Activated T-cell treated with anti-CD3 and anti-CD28 coated beads, Interleukin-2, amount 50 U/mL, for 72 hours (primary cell): ENCODE measurements around the gene ZMYM1. TPM values are rescaled to one million over a fixed set of nuclear protein-coding genes. Genes with fewer than 3 reads are reported as not detected.
"Not testable (repeated sequence)": the region's sequence is repeated elsewhere in the genome, so short reads cannot be mapped to it uniquely, and the experiment has no call there.

Source experiments
- ATAC-seq, 2 donors: fragments of 150-1000 bp; cut with Tn5 transposase; replicated peaks in 1 of 2; 2 replicates each; pipeline ENCODE4 v1.10.0; 2021; ENCODE audit warnings: moderate library complexity in 2 of 2, mild to moderate bottlenecking in 1 of 2
- DNase-seq, 2 donors: peaks; one replicate each; pipeline ENCODE4 v3.0.0; 2021 to 2022; ENCODE audit warnings: mixed read lengths in 1 of 2
- H3K27ac Mint-ChIP-seq: one replicate; pipeline ENCODE4 v1.8.0; 2022; ENCODE audit warnings: mild to moderate bottlenecking, moderate library complexity, mixed read lengths
- H3K27me3 Mint-ChIP-seq: one replicate; pipeline ENCODE4 v1.8.0; 2022; ENCODE audit warnings: low read depth, mixed read lengths
- H3K36me3 Mint-ChIP-seq, 2 donors: one replicate each; pipeline ENCODE4 v1.8.0; 2022; ENCODE audit warnings: mixed read lengths in 2 of 2, mild to moderate bottlenecking in 1 of 2; ENCODE audit not compliant: insufficient read depth in 2 of 2
- H3K4me1 Mint-ChIP-seq: one replicate; pipeline ENCODE4 v1.8.0; 2022; ENCODE audit warnings: low read depth, mixed read lengths
- H3K4me3 Mint-ChIP-seq, 2 donors: one replicate each; pipeline ENCODE4 v1.8.0; 2022; ENCODE audit warnings: mild to moderate bottlenecking in 2 of 2, mixed read lengths in 2 of 2, moderate library complexity in 2 of 2
- H3K9me3 Mint-ChIP-seq, 2 donors: one replicate each; pipeline ENCODE4 v1.8.0; 2022; ENCODE audit warnings: mixed read lengths in 2 of 2
- total RNA-seq, 2 donors: library from RNA; stranded (reverse); gene quantifications; one replicate each; pipeline ENCODE4 v1.2.3, GENCODE V29; 2022

Gene ZMYM1
- total RNA-seq, 2 donors from 2014 or later: 3.8 to 5.1 TPM

GRCh38 chr1:35049116-35049515, 30.1 kb upstream of the ZMYM1 start:
- Mint-ChIP-seq H3K4me3 (no peak overlapping the region), H3K27ac (no peak overlapping the region), H3K4me1 (peaks cover 7% of the 10 kb centered on the region), H3K27me3 (no peaks in the 10 kb centered on the region), H3K36me3 (no peaks in the 10 kb centered on the region), H3K9me3 (no peaks in the 10 kb centered on the region)
- no peak for DNase-seq
- no peak for ATAC-seq

GRCh38 chr1:35053433-35053832, 25.8 kb upstream of the ZMYM1 start:
- ATAC-seq: no peak
- no peak overlapping the region for H3K27ac Mint-ChIP-seq

GRCh38 chr1:35054282-35054681, 24.9 kb upstream of the ZMYM1 start:
- peaks cover 22% of the 10 kb centered on the region for H3K27me3 Mint-ChIP-seq
- H3K4me1 Mint-ChIP-seq, H3K9me3 Mint-ChIP-seq, DNase-seq, H3K27ac Mint-ChIP-seq, ATAC-seq, H3K36me3 Mint-ChIP-seq, H3K4me3 Mint-ChIP-seq: not testable (repeated sequence)

More at GRCh38 chr1:35053433-35053832, 25.8 kb upstream of the ZMYM1 start:
- no peaks in the 10 kb centered on the region for H3K4me1 Mint-ChIP-seq
- peaks cover 0 to 3% of the 10 kb centered on the region in 2 donors for H3K36me3 Mint-ChIP-seq
- H3K9me3 Mint-ChIP-seq: peaks cover 1 to 3% of the 10 kb centered on the region in 2 donors
- H3K27me3 Mint-ChIP-seq: peaks cover 15% of the 10 kb centered on the region
- DNase-seq: no peak
- H3K4me3 Mint-ChIP-seq: no peak overlapping the region

- not testable (repeated sequence) for H3K27ac Mint-ChIP-seq, ATAC-seq, H3K36me3 Mint-ChIP-seq
These were observed 20.9 kb upstream of the ZMYM1 start for GRCh38 chr1:35058321-35058720.

GRCh38 chr1:35058988-35059387, 20.2 kb upstream of the ZMYM1 start:
- no peak overlapping the region for H3K27ac Mint-ChIP-seq
- peaks cover 29% of the 10 kb centered on the region for H3K27me3 Mint-ChIP-seq
- H3K4me1 Mint-ChIP-seq: no peaks in the 10 kb centered on the region
- H3K36me3 Mint-ChIP-seq: peaks cover 0 to 3% of the 10 kb centered on the region in 2 donors
- H3K4me3 Mint-ChIP-seq: no peak overlapping the region
- DNase-seq (no peak), ATAC-seq (no peak)
- peaks cover 3 to 4% of the 10 kb centered on the region in 2 donors for H3K9me3 Mint-ChIP-seq

More at GRCh38 chr1:35058321-35058720, 20.9 kb upstream of the ZMYM1 start:
- peaks cover 29% of the 10 kb centered on the region for H3K27me3 Mint-ChIP-seq
- not testable (repeated sequence) for DNase-seq, H3K9me3 Mint-ChIP-seq, H3K4me1 Mint-ChIP-seq, H3K4me3 Mint-ChIP-seq

- Mint-ChIP-seq H3K36me3 (peaks cover 0 to 1% of the 10 kb centered on the region in 2 donors), H3K4me3 (no peak overlapping the region), H3K9me3 (peaks cover 2 to 3% of the 10 kb centered on the region in 2 donors), H3K27me3 (peaks cover 28% of the 10 kb centered on the region), H3K27ac (no peak overlapping the region), H3K4me1 (no peaks in the 10 kb centered on the region)
- DNase-seq (no peak), ATAC-seq (no peak)
These were observed 16.5 kb upstream of the ZMYM1 start for GRCh38 chr1:35062518-35063196.

- H3K27me3 Mint-ChIP-seq: peaks cover 13% of the 10 kb centered on the region
- no peaks in the 10 kb centered on the region for H3K4me1 Mint-ChIP-seq
- H3K4me3 Mint-ChIP-seq: no peak overlapping the region
- H3K36me3 Mint-ChIP-seq: no peaks in the 10 kb centered on the region
- no peaks in the 10 kb centered on the region for H3K9me3 Mint-ChIP-seq
- DNase-seq: no peak
- no peak for ATAC-seq
- H3K27ac Mint-ChIP-seq: no peak overlapping the region
These were observed 14.9 kb upstream of the ZMYM1 start for GRCh38 chr1:35064265-35064664.

GRCh38 chr1:35069746-35070145, 9.4 kb upstream of the ZMYM1 start:
- Mint-ChIP-seq H3K27me3 (peaks cover 15% of the 10 kb centered on the region), H3K4me1 (no peaks in the 10 kb centered on the region), H3K9me3 (peaks cover 0 to 4% of the 10 kb centered on the region in 2 donors), H3K27ac (no peak overlapping the region), H3K4me3 (no peak overlapping the region), H3K36me3 (peaks cover 0 to 2% of the 10 kb centered on the region in 2 donors)
- ATAC-seq (no peak), DNase-seq (no peak)

GRCh38 chr1:35073265-35073811, 5.8 kb upstream of the ZMYM1 start:
- no peak for DNase-seq
- Mint-ChIP-seq H3K36me3 (peaks cover 2 to 5% of the 10 kb centered on the region in 2 donors), H3K27me3 (peaks cover 28% of the 10 kb centered on the region), H3K9me3 (peaks cover 2 to 4% of the 10 kb centered on the region in 2 donors), H3K27ac (no peak overlapping the region), H3K4me1 (peaks cover 6% of the 10 kb centered on the region), H3K4me3 (no peak overlapping the region)
- ATAC-seq: no peak

GRCh38 chr1:35076426-35076825, 2.8 kb upstream of the ZMYM1 start:
- not testable (repeated sequence) for DNase-seq, ATAC-seq, H3K4me3 Mint-ChIP-seq, H3K9me3 Mint-ChIP-seq, H3K27ac Mint-ChIP-seq, H3K36me3 Mint-ChIP-seq
- H3K27me3 Mint-ChIP-seq: peaks cover 28% of the 10 kb centered on the region
- peaks cover 31% of the 10 kb centered on the region for H3K4me1 Mint-ChIP-seq

- ATAC-seq (no peak), DNase-seq (no peak)
- Mint-ChIP-seq H3K4me3 (peak overlapping the region; percentile 94 to 96), H3K9me3 (peaks cover 0 to 2% of the 10 kb centered on the region in 2 donors), H3K4me1 (peaks cover 47% of the 10 kb centered on the region), H3K36me3 (peaks cover 3 to 5% of the 10 kb centered on the region in 2 donors), H3K27ac (peak overlapping the region; percentile 99), H3K27me3 (peaks cover 14% of the 10 kb centered on the region)
These were observed 1.1 kb downstream of the ZMYM1 start for GRCh38 chr1:35080171-35080854.

GRCh38 chr1:35085421-35085820, 6.2 kb downstream of the ZMYM1 start:
- ATAC-seq: no peak
- H3K4me1 Mint-ChIP-seq: peaks cover 35% of the 10 kb centered on the region
- no peak overlapping the region for H3K27ac Mint-ChIP-seq

GRCh38 chr1:35097224-35097623, 18.0 kb downstream of the ZMYM1 start:
- DNase-seq: no peak
- peaks cover 19% of the 10 kb centered on the region for H3K4me1 Mint-ChIP-seq
- peak; percentile 47 to 55 for ATAC-seq
- peak overlapping the region; percentile 20 to 45 for H3K4me3 Mint-ChIP-seq
- peaks cover 0 to 1% of the 10 kb centered on the region in 2 donors for H3K36me3 Mint-ChIP-seq
- H3K27ac Mint-ChIP-seq: peak overlapping the region; percentile 20
- no peaks in the 10 kb centered on the region for H3K27me3 Mint-ChIP-seq
- H3K9me3 Mint-ChIP-seq: no peaks in the 10 kb centered on the region

More at GRCh38 chr1:35085421-35085820, 6.2 kb downstream of the ZMYM1 start:
- Mint-ChIP-seq H3K27me3 (no peaks in the 10 kb centered on the region), H3K4me3 (no peak overlapping the region), H3K9me3 (no peaks in the 10 kb centered on the region), H3K36me3 (peaks cover 0 to 1% of the 10 kb centered on the region in 2 donors)
- no peak for DNase-seq
